MM.1S (cell line): ENCODE measurements around the gene TET2.

Source experiments
- CTCF ChIP-seq: fragments of 300-600 bp; sonication (generic); IDR thresholded peaks from 2 replicates; pipeline ENCODE4 v1.5.1; 2016; ENCODE audit warnings: antibody characterized with exemption, low read length, mixed read lengths
- EZH2phosphoT487 ChIP-seq: fragments of 300-600 bp; sonication (generic); IDR thresholded peaks from 2 replicates; pipeline ENCODE4 v1.6.1; 2018; ENCODE audit warnings: antibody characterized with exemption, low read length

- TF ChIP-seq CTCF (no peak), EZH2phosphoT487 (no peak)
Observed at GRCh38 chr4:105288121-105288520, 141.4 kb downstream of the TET2 start.
